Esophagus squamous epithelium (tissue), 4 donors: Measurements from ENCODE around the gene GNL2.

Source experiments
- CTCF ChIP-seq, 6 experiments: fragments of 450-650 bp in 4 of 6; fragments of 200-600 bp in 2 of 6; sonication (generic) in 2 of 6; IDR thresholded peaks; one replicate each; pipeline ENCODE4 v1.5.1; 2016 to 2019; ENCODE audit warnings: antibody characterized with exemption in 6 of 6, mild to moderate bottlenecking in 4 of 6, moderate library complexity in 4 of 6
- POLR2A ChIP-seq, 4 donors: fragments of 450-650 bp; IDR thresholded peaks; one replicate each; pipeline ENCODE4 v1.6.1; 2017; ENCODE audit warnings: antibody characterized with exemption in 4 of 4, mild to moderate bottlenecking in 4 of 4, moderate library complexity in 3 of 4

GRCh38 chr1:37633040-37633937 lies 37.6 kb upstream of the GNL2 start:
- TF ChIP-seq CTCF (IDR thresholded peaks at IDR 0.05) (no peak), POLR2A (IDR thresholded peaks at IDR 0.05) (no peak)
